Erythroblast (primary cell): ENCODE results near the gene SNCAIP.

ENCODE experiments used
- GATA1 ChIP-seq: IDR thresholded peaks from 2 replicates; pipeline ENCODE4 v1.6.1; 2011; ENCODE audit warnings: low read depth, mild to moderate bottlenecking, control low read depth, low read length, moderate library complexity
- POLR2A ChIP-seq: IDR thresholded peaks from 2 replicates; pipeline ENCODE4 v1.6.1; 2011; ENCODE audit warnings: mild to moderate bottlenecking, low read length

DNA sequence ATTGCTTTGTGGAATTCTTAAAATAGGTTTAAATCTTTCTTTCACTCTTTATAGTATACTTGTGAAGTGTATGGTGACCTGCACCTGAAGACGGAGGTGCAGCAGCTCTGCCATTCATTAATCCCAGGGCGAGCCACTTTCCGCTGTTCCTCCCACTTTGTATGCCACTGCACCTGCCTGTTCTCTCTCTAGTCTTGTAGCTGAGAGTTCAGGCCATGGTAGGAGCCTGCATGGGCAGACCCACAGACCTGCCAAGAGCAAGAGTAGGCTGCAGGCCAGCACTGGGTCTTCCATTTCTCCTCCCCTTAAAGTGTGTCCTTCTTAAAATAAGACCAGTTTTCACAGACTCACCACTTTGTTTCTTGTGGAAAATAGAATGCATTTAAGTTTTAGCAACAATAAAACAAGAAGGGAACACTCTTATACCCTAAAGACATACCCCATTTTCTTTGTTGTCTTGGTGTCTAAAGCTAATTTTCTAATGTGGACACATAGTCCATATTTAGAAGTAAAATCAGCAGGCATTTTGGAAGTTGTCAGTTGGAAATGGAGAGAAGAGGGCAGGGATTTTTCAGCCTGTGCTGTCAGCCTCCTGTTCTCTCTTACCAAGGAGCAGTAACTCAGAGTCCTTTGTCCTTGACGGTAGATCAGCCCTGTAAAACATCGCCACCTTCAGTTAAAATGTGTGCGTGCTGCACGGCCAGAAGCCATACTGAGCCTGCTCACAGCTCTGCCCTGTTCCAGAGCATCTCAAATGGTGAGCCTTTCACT, 103.2 kb downstream of the SNCAIP start:
- TF ChIP-seq POLR2A (no peak), GATA1 (no peak)
